HCT116 (cell line): ENCODE results near the gene GABRQ. TPM values are rescaled to one million over a fixed set of nuclear protein-coding genes. Genes with fewer than 3 reads are reported as not detected.
"Not testable (repeated sequence)": the region's sequence is repeated elsewhere in the genome, so short reads cannot be mapped to it uniquely, and the experiment has no call there.

Source experiments
- ATAC-seq: fragments of 200-7000 bp; cut with Tn5 transposase; 2 replicates; pipeline ENCODE4 v1.9.1; 2020; ENCODE audit warnings: mild to moderate bottlenecking, moderate library complexity
- BruUV-seq: library from RNA; stranded (reverse); fragments of 400-500 nt; replicated peaks from 2 replicates; lab custom pipeline; 2021; lab: Mats Ljungman, UMichigan
- CTCF ChIA-PET: fragments of 300-600 bp; sonication (Branson Sonifier 250); formaldehyde crosslinking; loops from one replicate; lab custom pipeline; 2021; ENCODE audit warnings: antibody characterized with exemption; lab: Charles Lee
- POLR2A ChIA-PET: fragments of 300-600, 350-600 bp; sonication (Branson Sonifier 250); formaldehyde crosslinking; loops from one replicate; lab custom pipeline; 2021; ENCODE audit warnings: antibody characterized with exemption; lab: Charles Lee
- RAD21 ChIA-PET, 2 experiments: fragments of 300-600 bp; sonication (Branson Sonifier 250); formaldehyde crosslinking; loops; one replicate each; lab custom pipeline; 2023; ENCODE audit warnings: low total read pairs in 2 of 2; ENCODE audit not compliant: uncharacterized antibody in 2 of 2, unreplicated experiment in 2 of 2, low non-redundant PET in 1 of 2; lab: Charles Lee
- DNase-seq: peaks from one replicate; pipeline ENCODE4 v3.0.0-alpha.2; 2010; ENCODE audit warnings: low read depth, low spot score
- H2AFZ ChIP-seq: fragments of 200-600 bp; shearing (Covaris generic), sonication (generic); 2 replicates; pipeline ENCODE4 v1.6.1; 2017; ENCODE audit warnings: low read depth, mixed run types, mixed read lengths, antibody characterized with exemption, low read length; ENCODE audit not compliant: poor library complexity, severe bottlenecking
- H3K27ac ChIP-seq: 2 replicates; pipeline ENCODE4 v1.5.1; 2012; ENCODE audit warnings: low read depth, low read length
- H3K27me3 ChIP-seq: fragments of 200-600 bp; sonication (generic); 2 replicates; pipeline ENCODE4 v1.6.1; 2016; ENCODE audit warnings: mixed run types, low read length, mixed read lengths; ENCODE audit not compliant: insufficient read depth
- H3K36me3 ChIP-seq, 2 experiments: fragments of 200-500 bp in 1 of 2; fragments of 200-600 bp in 1 of 2; sonication (Bioruptor generic) in 1 of 2; sonication (generic) in 1 of 2; 2 replicates each; pipeline versions ENCODE4 v1.5.1 to v1.6.1; 2014 to 2016; ENCODE audit warnings: low read length in 2 of 2, inconsistent platforms in 1 of 2, mixed read lengths in 1 of 2, mixed run types in 1 of 2; ENCODE audit not compliant: insufficient read depth in 2 of 2, control insufficient read depth in 1 of 2
- H3K4me1 ChIP-seq, 2 experiments: fragments of 200-600 bp in 1 of 2; sonication (generic) in 1 of 2; 2 replicates each; pipeline versions ENCODE4 v1.5.1 to v1.6.1; 2012 to 2017; ENCODE audit warnings: low read length in 2 of 2, inconsistent platforms in 1 of 2, mild to moderate bottlenecking in 1 of 2, mixed read lengths in 1 of 2, mixed run types in 1 of 2, moderate library complexity in 1 of 2; ENCODE audit not compliant: insufficient read depth in 2 of 2, control insufficient read depth in 1 of 2
- H3K4me2 ChIP-seq: fragments of 200-600 bp; sonication (generic); 2 replicates; pipeline ENCODE4 v1.6.1; 2017; ENCODE audit warnings: mixed run types, low read length, mixed read lengths
- H3K4me3 ChIP-seq, 2 experiments: fragments of 200-600 bp in 1 of 2; sonication (generic) in 1 of 2; replicated peaks in 1 of 2; 2 replicates each; pipeline ENCODE4 v1.5.1; 2011 to 2016; ENCODE audit warnings: low read length in 2 of 2, control low read depth in 1 of 2, low read depth in 1 of 2, mild to moderate bottlenecking in 1 of 2, mixed read lengths in 1 of 2, mixed run types in 1 of 2
- H3K79me2 ChIP-seq: fragments of 200-600 bp; sonication (generic); 2 replicates; pipeline ENCODE4 v1.6.1; 2017; ENCODE audit warnings: mild to moderate bottlenecking, mixed run types, low read length, moderate library complexity, mixed read lengths; ENCODE audit not compliant: insufficient read depth
- H3K9ac ChIP-seq: fragments of 200-600 bp; sonication (generic); 2 replicates; pipeline ENCODE4 v1.6.1; 2016; ENCODE audit warnings: low read length, mixed read lengths
- H3K9me2 ChIP-seq: fragments of 200-600 bp; sonication (generic), shearing (Covaris generic); 2 replicates; pipeline ENCODE4 v1.6.1; 2017; ENCODE audit warnings: mixed run types, mild to moderate bottlenecking, moderate library complexity; ENCODE audit not compliant: insufficient read depth
- H3K9me3 ChIP-seq, 2 experiments: fragments of 200-500 bp in 1 of 2; fragments of 200-600 bp in 1 of 2; sonication (Bioruptor generic) in 1 of 2; sonication (generic) in 1 of 2; 2 replicates each; pipeline ENCODE4 v1.6.1; 2014 to 2017; ENCODE audit warnings: low read length in 2 of 2, mixed read lengths in 2 of 2, inconsistent platforms in 1 of 2, low read depth in 1 of 2, mild to moderate bottlenecking in 1 of 2, mixed run types in 1 of 2, moderate library complexity in 1 of 2; ENCODE audit not compliant: control insufficient read depth in 1 of 2, insufficient read depth in 1 of 2
- H4K20me1 ChIP-seq: fragments of 200-600 bp; sonication (generic), shearing (Covaris generic); 2 replicates; pipeline ENCODE4 v1.6.1; 2017; ENCODE audit warnings: mixed run types, mild to moderate bottlenecking, moderate library complexity; ENCODE audit not compliant: insufficient read depth
- CEBPB ChIP-seq: IDR thresholded peaks from 2 replicates; pipeline ENCODE4 v1.6.1; 2012; ENCODE audit warnings: low read depth
- EGR1 ChIP-seq: IDR thresholded peaks from 2 replicates; pipeline ENCODE4 v1.6.1; 2012; ENCODE audit warnings: low read depth
- FOSL1 ChIP-seq: IDR thresholded peaks from 2 replicates; pipeline ENCODE4 v1.6.1; 2012; ENCODE audit warnings: low read depth
- POLR2AphosphoS5 ChIP-seq: IDR thresholded peaks from 2 replicates; pipeline ENCODE4 v1.6.1; 2011; ENCODE audit warnings: mild to moderate bottlenecking, low read depth, low read length, moderate library complexity
- SRF ChIP-seq: IDR thresholded peaks from 2 replicates; pipeline ENCODE4 v1.6.1; 2012; ENCODE audit warnings: low read depth
- TCF7L2 ChIP-seq: IDR thresholded peaks from 2 replicates; pipeline ENCODE4 v1.7.0; 2011; ENCODE audit warnings: borderline replicate concordance, inconsistent platforms; ENCODE audit not compliant: insufficient read depth, insufficient read length; ENCODE audit errors: extremely low read depth
- ZFX ChIP-seq: fragments of 450-650 bp; IDR thresholded peaks from 2 replicates; pipeline ENCODE4 v1.6.1; 2017
- intact Hi-C: fragments of 100-400 bp; cut with micrococcal nuclease; formaldehyde crosslinking; loops from 2 replicates; pipeline ENCODE4 v1.10.0; 2022
- total RNA-seq: library from RNA; stranded (reverse); gene quantifications from one replicate; pipeline ENCODE4 v1.2.1, GENCODE V29; 2021; ENCODE audit not compliant: unreplicated experiment
- TF ChIP-seq, protein P1 (sequence below): IDR thresholded peaks from 2 replicates; pipeline ENCODE4 v1.6.1; 2011; ENCODE audit warnings: mild to moderate bottlenecking, low read length, moderate library complexity; ENCODE audit not compliant: insufficient replicate concordance; ENCODE audit errors: extremely low read depth

Gene GABRQ
- total RNA-seq, 1 experiment from 2014 or later: 4.2 TPM

DNA sequence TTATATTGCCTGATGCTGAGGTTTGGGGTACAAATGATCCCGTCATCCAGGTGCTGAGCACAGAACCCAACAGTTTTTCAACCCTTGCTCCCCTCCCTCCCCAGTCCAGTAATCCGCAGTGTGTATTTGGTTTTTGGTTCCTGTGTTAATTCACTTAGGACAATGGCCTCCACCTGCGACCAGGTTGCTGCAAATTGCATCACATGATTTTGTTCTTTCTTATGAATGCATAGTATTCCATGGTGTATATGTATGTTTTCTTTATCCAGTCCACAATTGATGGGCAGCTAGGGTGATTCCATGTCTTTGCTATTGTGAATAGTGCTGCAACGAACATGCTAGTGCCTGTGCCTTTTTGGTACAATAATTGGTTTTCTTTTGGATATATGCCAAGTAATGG lies 25.4 kb downstream of the GABRQ start:
- no peak for ATAC-seq
- CTCF ChIA-PET: no interaction called here
- H3K4me3 ChIP-seq: no peak overlapping the region
- TF ChIP-seq POLR2AphosphoS5: no peak
- TF ChIP-seq, all 23 proteins: peak for 0
- ChIA-PET RAD21 (no interaction called here), POLR2A (no interaction called here)
- no peaks in the 10 kb centered on the region for H3K9me3 ChIP-seq
- no peak overlapping the region for H3K4me2 ChIP-seq
- no peaks in the 10 kb centered on the region for H3K9me2 ChIP-seq
- no peak overlapping the region for H3K27ac ChIP-seq
- H3K36me3 ChIP-seq: no peaks in the 10 kb centered on the region
- no peaks in the 10 kb centered on the region for H3K4me1 ChIP-seq
- no peaks in the 10 kb centered on the region for H3K27me3 ChIP-seq
- no TSS peak for BruUV-seq
- no peak overlapping the region for H3K9ac ChIP-seq
- H4K20me1 ChIP-seq: no peaks in the 10 kb centered on the region
- intact Hi-C loops: no loop called here
- no peak overlapping the region for H2AFZ ChIP-seq
- DNase-seq: no peak
- H3K79me2 ChIP-seq: no peaks in the 10 kb centered on the region

DNA sequence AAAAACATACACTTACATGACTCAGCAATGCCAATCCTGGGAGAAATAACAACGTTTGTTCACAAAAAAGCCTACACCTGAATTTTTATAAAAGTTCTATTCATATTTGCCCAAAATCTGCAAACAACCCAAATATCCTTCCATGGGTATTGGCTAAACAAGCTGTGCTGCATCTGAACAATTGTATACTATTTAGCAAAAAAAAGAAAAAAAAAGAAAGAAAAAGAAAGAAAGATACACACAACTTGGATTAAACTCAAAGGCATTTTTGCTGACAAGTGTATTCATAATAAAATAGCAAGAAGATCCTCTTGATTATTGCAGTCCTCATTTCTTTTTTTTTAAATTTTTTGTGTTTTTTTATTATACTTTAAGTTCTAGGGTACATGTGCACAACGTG lies 36.4 kb downstream of the GABRQ start:
- ChIA-PET RAD21 (no interaction called here), POLR2A (no interaction called here)

DNA sequence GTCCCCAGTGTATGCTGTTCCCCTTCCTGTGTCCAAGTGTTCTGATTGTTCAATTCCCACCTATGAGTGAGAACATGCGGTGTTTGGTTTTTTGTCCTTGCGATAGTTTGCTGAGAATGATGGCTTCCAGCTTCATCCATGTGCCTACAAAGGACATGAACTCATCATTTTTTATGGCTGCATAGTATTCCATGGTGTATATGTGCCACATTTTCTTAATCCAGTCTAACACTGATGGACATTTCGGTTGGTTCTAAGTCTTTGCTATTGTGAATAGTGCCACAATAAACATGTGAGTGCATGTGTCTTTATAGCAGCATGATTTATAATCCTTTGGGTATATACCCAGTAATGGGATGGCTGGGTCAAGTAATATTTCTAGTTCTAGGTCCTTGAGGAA lies 37.0 kb downstream of the GABRQ start:
- RAD21 ChIA-PET, H3K36me3 ChIP-seq, H3K27me3 ChIP-seq, H3K9ac ChIP-seq, intact Hi-C loops, H3K4me1 ChIP-seq, DNase-seq, H3K4me3 ChIP-seq, H3K4me2 ChIP-seq, BruUV-seq, H2AFZ ChIP-seq, CTCF ChIA-PET, H3K9me2 ChIP-seq, H3K27ac ChIP-seq, ATAC-seq, H3K79me2 ChIP-seq, H4K20me1 ChIP-seq, POLR2A ChIA-PET, H3K9me3 ChIP-seq: not testable (repeated sequence)

More for the DNA sequence above, 36.4 kb downstream of the GABRQ start:
- Histone ChIP-seq H3K9me3 (no peaks in the 10 kb centered on the region), H3K27me3 (no peaks in the 10 kb centered on the region), H3K4me2 (no peak overlapping the region), H3K79me2 (no peaks in the 10 kb centered on the region), H3K4me3 (no peak overlapping the region), H3K9me2 (no peaks in the 10 kb centered on the region), H3K27ac (no peak overlapping the region), H4K20me1 (no peaks in the 10 kb centered on the region), H3K9ac (no peak overlapping the region), H2AFZ (no peak overlapping the region), H3K4me1 (no peaks in the 10 kb centered on the region), H3K36me3 (no peaks in the 10 kb centered on the region)
- TF ChIP-seq EGR1: no peak
- TF ChIP-seq CEBPB: no peak
- TF ChIP-seq TCF7L2: no peak
- TF ChIP-seq SRF: no peak
- no peak for TF ChIP-seq FOSL1
- TF ChIP-seq, protein P1, sequence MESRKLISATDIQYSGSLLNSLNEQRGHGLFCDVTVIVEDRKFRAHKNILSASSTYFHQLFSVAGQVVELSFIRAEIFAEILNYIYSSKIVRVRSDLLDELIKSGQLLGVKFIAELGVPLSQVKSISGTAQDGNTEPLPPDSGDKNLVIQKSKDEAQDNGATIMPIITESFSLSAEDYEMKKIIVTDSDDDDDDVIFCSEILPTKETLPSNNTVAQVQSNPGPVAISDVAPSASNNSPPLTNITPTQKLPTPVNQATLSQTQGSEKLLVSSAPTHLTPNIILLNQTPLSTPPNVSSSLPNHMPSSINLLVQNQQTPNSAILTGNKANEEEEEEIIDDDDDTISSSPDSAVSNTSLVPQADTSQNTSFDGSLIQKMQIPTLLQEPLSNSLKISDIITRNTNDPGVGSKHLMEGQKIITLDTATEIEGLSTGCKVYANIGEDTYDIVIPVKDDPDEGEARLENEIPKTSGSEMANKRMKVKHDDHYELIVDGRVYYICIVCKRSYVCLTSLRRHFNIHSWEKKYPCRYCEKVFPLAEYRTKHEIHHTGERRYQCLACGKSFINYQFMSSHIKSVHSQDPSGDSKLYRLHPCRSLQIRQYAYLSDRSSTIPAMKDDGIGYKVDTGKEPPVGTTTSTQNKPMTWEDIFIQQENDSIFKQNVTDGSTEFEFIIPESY: no peak
- TF ChIP-seq ZFX: no peak
- TF ChIP-seq POLR2AphosphoS5: no peak
- CTCF ChIA-PET: no interaction called here
- BruUV-seq: no TSS peak
- intact Hi-C loops: no loop called here
- ATAC-seq: no peak
- no peak for DNase-seq
